HCT116 (cell line): ENCODE measurements around the gene ZNF516. TPM values are rescaled to one million over a fixed set of nuclear protein-coding genes. Genes with fewer than 3 reads are reported as not detected.

Source experiments
- ATAC-seq: fragments of 200-7000 bp; cut with Tn5 transposase; 2 replicates; pipeline ENCODE4 v1.9.1; 2020; ENCODE audit warnings: mild to moderate bottlenecking, moderate library complexity
- BruUV-seq: library from RNA; stranded (reverse); fragments of 400-500 nt; replicated peaks from 2 replicates; lab custom pipeline; 2021; lab: Mats Ljungman, UMichigan
- CTCF ChIA-PET: fragments of 300-600 bp; sonication (Branson Sonifier 250); formaldehyde crosslinking; loops from one replicate; lab custom pipeline; 2021; ENCODE audit warnings: antibody characterized with exemption; lab: Charles Lee
- POLR2A ChIA-PET: fragments of 300-600, 350-600 bp; sonication (Branson Sonifier 250); formaldehyde crosslinking; loops from one replicate; lab custom pipeline; 2021; ENCODE audit warnings: antibody characterized with exemption; lab: Charles Lee
- RAD21 ChIA-PET, 2 experiments: fragments of 300-600 bp; sonication (Branson Sonifier 250); formaldehyde crosslinking; loops; one replicate each; lab custom pipeline; 2023; ENCODE audit warnings: low total read pairs in 2 of 2; ENCODE audit not compliant: uncharacterized antibody in 2 of 2, unreplicated experiment in 2 of 2, low non-redundant PET in 1 of 2; lab: Charles Lee
- DNase-seq: peaks from one replicate; pipeline ENCODE4 v3.0.0-alpha.2; 2010; ENCODE audit warnings: low read depth, low spot score
- H2AFZ ChIP-seq: fragments of 200-600 bp; shearing (Covaris generic), sonication (generic); 2 replicates; pipeline ENCODE4 v1.6.1; 2017; ENCODE audit warnings: low read depth, mixed run types, mixed read lengths, antibody characterized with exemption, low read length; ENCODE audit not compliant: poor library complexity, severe bottlenecking
- H3K27ac ChIP-seq: 2 replicates; pipeline ENCODE4 v1.5.1; 2012; ENCODE audit warnings: low read depth, low read length
- H3K27me3 ChIP-seq: fragments of 200-600 bp; sonication (generic); 2 replicates; pipeline ENCODE4 v1.6.1; 2016; ENCODE audit warnings: mixed run types, low read length, mixed read lengths; ENCODE audit not compliant: insufficient read depth
- H3K36me3 ChIP-seq, 2 experiments: fragments of 200-500 bp in 1 of 2; fragments of 200-600 bp in 1 of 2; sonication (Bioruptor generic) in 1 of 2; sonication (generic) in 1 of 2; 2 replicates each; pipeline versions ENCODE4 v1.5.1 to v1.6.1; 2014 to 2016; ENCODE audit warnings: low read length in 2 of 2, inconsistent platforms in 1 of 2, mixed read lengths in 1 of 2, mixed run types in 1 of 2; ENCODE audit not compliant: insufficient read depth in 2 of 2, control insufficient read depth in 1 of 2
- H3K4me1 ChIP-seq, 2 experiments: fragments of 200-600 bp in 1 of 2; sonication (generic) in 1 of 2; 2 replicates each; pipeline versions ENCODE4 v1.5.1 to v1.6.1; 2012 to 2017; ENCODE audit warnings: low read length in 2 of 2, inconsistent platforms in 1 of 2, mild to moderate bottlenecking in 1 of 2, mixed read lengths in 1 of 2, mixed run types in 1 of 2, moderate library complexity in 1 of 2; ENCODE audit not compliant: insufficient read depth in 2 of 2, control insufficient read depth in 1 of 2
- H3K4me2 ChIP-seq: fragments of 200-600 bp; sonication (generic); 2 replicates; pipeline ENCODE4 v1.6.1; 2017; ENCODE audit warnings: mixed run types, low read length, mixed read lengths
- H3K4me3 ChIP-seq, 2 experiments: fragments of 200-600 bp in 1 of 2; sonication (generic) in 1 of 2; replicated peaks in 1 of 2; 2 replicates each; pipeline ENCODE4 v1.5.1; 2011 to 2016; ENCODE audit warnings: low read length in 2 of 2, control low read depth in 1 of 2, low read depth in 1 of 2, mild to moderate bottlenecking in 1 of 2, mixed read lengths in 1 of 2, mixed run types in 1 of 2
- H3K79me2 ChIP-seq: fragments of 200-600 bp; sonication (generic); 2 replicates; pipeline ENCODE4 v1.6.1; 2017; ENCODE audit warnings: mild to moderate bottlenecking, mixed run types, low read length, moderate library complexity, mixed read lengths; ENCODE audit not compliant: insufficient read depth
- H3K9ac ChIP-seq: fragments of 200-600 bp; sonication (generic); 2 replicates; pipeline ENCODE4 v1.6.1; 2016; ENCODE audit warnings: low read length, mixed read lengths
- H3K9me2 ChIP-seq: fragments of 200-600 bp; sonication (generic), shearing (Covaris generic); 2 replicates; pipeline ENCODE4 v1.6.1; 2017; ENCODE audit warnings: mixed run types, mild to moderate bottlenecking, moderate library complexity; ENCODE audit not compliant: insufficient read depth
- H3K9me3 ChIP-seq, 2 experiments: fragments of 200-500 bp in 1 of 2; fragments of 200-600 bp in 1 of 2; sonication (Bioruptor generic) in 1 of 2; sonication (generic) in 1 of 2; 2 replicates each; pipeline ENCODE4 v1.6.1; 2014 to 2017; ENCODE audit warnings: low read length in 2 of 2, mixed read lengths in 2 of 2, inconsistent platforms in 1 of 2, low read depth in 1 of 2, mild to moderate bottlenecking in 1 of 2, mixed run types in 1 of 2, moderate library complexity in 1 of 2; ENCODE audit not compliant: control insufficient read depth in 1 of 2, insufficient read depth in 1 of 2
- H4K20me1 ChIP-seq: fragments of 200-600 bp; sonication (generic), shearing (Covaris generic); 2 replicates; pipeline ENCODE4 v1.6.1; 2017; ENCODE audit warnings: mixed run types, mild to moderate bottlenecking, moderate library complexity; ENCODE audit not compliant: insufficient read depth
- CBX3 ChIP-seq: IDR thresholded peaks from 2 replicates; pipeline ENCODE4 v1.6.1; 2012; ENCODE audit warnings: low read depth
- EGR1 ChIP-seq: IDR thresholded peaks from 2 replicates; pipeline ENCODE4 v1.6.1; 2012; ENCODE audit warnings: low read depth
- EZH2phosphoT487 ChIP-seq: fragments of 200-600 bp; IDR thresholded peaks from 2 replicates; pipeline ENCODE4 v1.6.1; 2018; ENCODE audit warnings: antibody characterized with exemption, borderline replicate concordance
- JUND ChIP-seq: IDR thresholded peaks from 2 replicates; pipeline ENCODE4 v1.6.1; 2012
- POLR2AphosphoS5 ChIP-seq: IDR thresholded peaks from 2 replicates; pipeline ENCODE4 v1.6.1; 2011; ENCODE audit warnings: mild to moderate bottlenecking, low read depth, low read length, moderate library complexity
- SIN3A ChIP-seq: IDR thresholded peaks from 2 replicates; pipeline ENCODE4 v1.6.1; 2012; ENCODE audit warnings: low read depth
- SRF ChIP-seq: IDR thresholded peaks from 2 replicates; pipeline ENCODE4 v1.6.1; 2012; ENCODE audit warnings: low read depth
- intact Hi-C: fragments of 100-400 bp; cut with micrococcal nuclease; formaldehyde crosslinking; loops from 2 replicates; pipeline ENCODE4 v1.10.0; 2022
- total RNA-seq: library from RNA; stranded (reverse); gene quantifications from one replicate; pipeline ENCODE4 v1.2.1, GENCODE V29; 2021; ENCODE audit not compliant: unreplicated experiment
- TF ChIP-seq, protein P1 (sequence below): IDR thresholded peaks from 2 replicates; pipeline ENCODE4 v1.6.1; 2012; ENCODE audit warnings: low read depth

ZNF516 gene
- total RNA-seq, 1 experiment from 2014 or later, result 32.0 TPM

DNA sequence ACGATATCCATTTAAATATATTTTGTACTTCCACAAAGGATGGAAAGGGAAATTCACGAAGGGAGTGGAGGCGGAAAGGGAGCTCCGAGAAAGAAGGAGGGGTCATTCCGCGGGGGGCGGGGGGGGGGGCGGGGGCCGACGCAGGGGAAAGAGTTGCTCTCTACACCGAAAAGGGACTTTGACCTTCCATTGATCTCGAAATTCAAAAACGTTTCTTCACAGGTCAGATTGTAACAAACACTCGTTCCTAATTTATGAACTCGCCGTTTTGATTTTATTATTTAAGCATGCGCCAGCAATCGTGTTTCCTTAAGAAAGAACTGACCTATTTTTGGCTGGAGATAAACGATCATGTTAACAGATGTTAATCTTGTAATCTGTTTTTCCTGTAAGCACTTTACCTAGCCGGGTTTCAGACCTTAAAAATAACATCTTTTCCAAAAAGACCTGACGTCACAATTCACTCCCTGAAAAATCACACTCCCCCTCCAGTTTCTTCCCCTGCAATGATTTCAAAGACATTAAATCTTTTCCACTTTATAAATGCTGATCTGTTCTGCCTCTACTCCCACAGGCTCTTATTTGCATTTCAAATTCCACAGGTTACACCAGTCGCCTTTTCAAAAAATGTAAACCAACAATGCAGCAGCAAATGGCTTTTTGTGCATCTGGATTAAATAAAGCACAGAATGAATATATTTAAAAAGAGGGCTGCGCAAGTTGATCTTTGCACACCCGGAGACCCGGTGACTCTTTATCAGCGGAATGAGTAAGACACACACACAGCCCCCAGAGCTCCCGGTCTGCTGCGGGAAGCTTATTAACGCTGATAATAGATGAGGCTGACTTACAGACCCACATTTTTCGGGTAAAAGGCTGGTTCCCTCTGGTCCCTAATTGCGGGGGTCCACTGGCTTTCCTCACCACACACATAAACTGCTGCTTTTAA, 1.6 kb downstream of the ZNF516 start:
- peak overlapping the region; percentile 90 for H2AFZ ChIP-seq
- no peaks in the 10 kb centered on the region for H3K36me3 ChIP-seq
- ChIA-PET CTCF (interaction anchor here (1.1 kb wide), 1 partner anchor 216 kb away, joined by 6 read pairs; no protein-coding TSS in a partner anchor), POLR2A (interaction anchor here (0.7 to 1.7 kb wide), 5 partner anchors 9 to 585 kb away, joined by 3 to 8 read pairs (median 4); no protein-coding TSS in a partner anchor), RAD21 (interaction anchor here in 1 of 2 experiments (0.6 kb wide), 1 partner anchor 30 kb away, joined by 3 read pairs; no protein-coding TSS in a partner anchor)
- DNase-seq, result no peak
- H4K20me1 ChIP-seq, result no peaks in the 10 kb centered on the region
- H3K9me2 ChIP-seq, result no peaks in the 10 kb centered on the region
- H3K79me2 ChIP-seq, result peaks cover 16% of the 10 kb centered on the region; the same call in 1 of the 2 replicates
- peak overlapping the region; percentile 68 to 76 for H3K4me3 ChIP-seq
- intact Hi-C loops, result loop anchor here (1.0 to 10.0 kb wide), 2 partner anchors 11 to 311 kb away; no protein-coding TSS in a partner anchor
- no TSS peak for BruUV-seq
- H3K9me3 ChIP-seq, result no peaks in the 10 kb centered on the region
- peak overlapping the region; percentile 47 for H3K27ac ChIP-seq
- peak overlapping the region; percentile 72 for H3K9ac ChIP-seq
- ATAC-seq, result no peak
- no peaks in the 10 kb centered on the region for H3K27me3 ChIP-seq
- H3K4me2 ChIP-seq, result peak overlapping the region; percentile 98
- TF ChIP-seq EZH2phosphoT487, result no peak
- TF ChIP-seq POLR2AphosphoS5, result no peak
- TF ChIP-seq CBX3, result no peak
- TF ChIP-seq JUND, result no peak
- no peak for TF ChIP-seq EGR1
- no peak for TF ChIP-seq SIN3A
- TF ChIP-seq, protein P1, sequence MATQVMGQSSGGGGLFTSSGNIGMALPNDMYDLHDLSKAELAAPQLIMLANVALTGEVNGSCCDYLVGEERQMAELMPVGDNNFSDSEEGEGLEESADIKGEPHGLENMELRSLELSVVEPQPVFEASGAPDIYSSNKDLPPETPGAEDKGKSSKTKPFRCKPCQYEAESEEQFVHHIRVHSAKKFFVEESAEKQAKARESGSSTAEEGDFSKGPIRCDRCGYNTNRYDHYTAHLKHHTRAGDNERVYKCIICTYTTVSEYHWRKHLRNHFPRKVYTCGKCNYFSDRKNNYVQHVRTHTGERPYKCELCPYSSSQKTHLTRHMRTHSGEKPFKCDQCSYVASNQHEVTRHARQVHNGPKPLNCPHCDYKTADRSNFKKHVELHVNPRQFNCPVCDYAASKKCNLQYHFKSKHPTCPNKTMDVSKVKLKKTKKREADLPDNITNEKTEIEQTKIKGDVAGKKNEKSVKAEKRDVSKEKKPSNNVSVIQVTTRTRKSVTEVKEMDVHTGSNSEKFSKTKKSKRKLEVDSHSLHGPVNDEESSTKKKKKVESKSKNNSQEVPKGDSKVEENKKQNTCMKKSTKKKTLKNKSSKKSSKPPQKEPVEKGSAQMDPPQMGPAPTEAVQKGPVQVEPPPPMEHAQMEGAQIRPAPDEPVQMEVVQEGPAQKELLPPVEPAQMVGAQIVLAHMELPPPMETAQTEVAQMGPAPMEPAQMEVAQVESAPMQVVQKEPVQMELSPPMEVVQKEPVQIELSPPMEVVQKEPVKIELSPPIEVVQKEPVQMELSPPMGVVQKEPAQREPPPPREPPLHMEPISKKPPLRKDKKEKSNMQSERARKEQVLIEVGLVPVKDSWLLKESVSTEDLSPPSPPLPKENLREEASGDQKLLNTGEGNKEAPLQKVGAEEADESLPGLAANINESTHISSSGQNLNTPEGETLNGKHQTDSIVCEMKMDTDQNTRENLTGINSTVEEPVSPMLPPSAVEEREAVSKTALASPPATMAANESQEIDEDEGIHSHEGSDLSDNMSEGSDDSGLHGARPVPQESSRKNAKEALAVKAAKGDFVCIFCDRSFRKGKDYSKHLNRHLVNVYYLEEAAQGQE, result no peak
- TF ChIP-seq SRF, result no peak
- peaks cover 0 to 37% of the 10 kb centered on the region in 2 experiments; a peak in 2 of 4 replicates for H3K4me1 ChIP-seq
